Measurements from ENCODE around the gene GOLGA7B.

GRCh38 chr10:97868134-97868685 lies 18.6 kb downstream of the GOLGA7B start:
- TF ChIP-seq CTCF (IDR thresholded peaks at IDR 0.05), result no peak
- no peak for TF ChIP-seq POLR2AphosphoS5 (IDR thresholded peaks at IDR 0.05)
- TF ChIP-seq POLR2A (IDR thresholded peaks at IDR 0.05), result no peak

Measured in transverse colon (tissue), 4 donors.